Ecto neural progenitor cell (in vitro differentiated cells): Measurements from ENCODE around the gene EFCAB14.
A peak's percentile ranks its signal among the peaks of the same experiment; 100 is the strongest.
"Not testable (repeated sequence)": the region's sequence is repeated elsewhere in the genome, so short reads cannot be mapped to it uniquely, and the experiment has no call there.

ENCODE experiments used
- DNase-seq: peaks from one replicate; pipeline ENCODE4 v3.0.0-alpha.2; 2018; ENCODE audit warnings: low spot score

Gene EFCAB14

GRCh38 chr1:46684670-46685069 lies 34.2 kb downstream of the EFCAB14 start:
- DNase-seq = no peak

GRCh38 chr1:46682064-46682463 lies 36.9 kb downstream of the EFCAB14 start:
- no peak for DNase-seq

GRCh38 chr1:46681333-46682034 lies 37.4 kb downstream of the EFCAB14 start:
- no peak for DNase-seq

- DNase-seq = no peak
Measured at GRCh38 chr1:46679789-46680573, 38.9 kb downstream of the EFCAB14 start.

GRCh38 chr1:46677339-46677738 lies 41.6 kb downstream of the EFCAB14 start:
- no peak for DNase-seq

- DNase-seq = no peak
Measured at GRCh38 chr1:46676531-46676930, 42.4 kb downstream of the EFCAB14 start.

GRCh38 chr1:46675549-46676314 lies 43.2 kb downstream of the EFCAB14 start:
- DNase-seq = no peak

- DNase-seq = no peak
Measured at GRCh38 chr1:46673749-46674182, 45.1 kb downstream of the EFCAB14 start.

- DNase-seq = no peak
Measured at GRCh38 chr1:46672696-46673095, 46.2 kb downstream of the EFCAB14 start.

- no peak for DNase-seq
Measured at GRCh38 chr1:46671554-46671953, 47.4 kb downstream of the EFCAB14 start, which contains the start of gene TEX38. TEX38 (plus strand) TSS chr1:46671854; CDS start chr1:46671935, 81 bp downstream.

GRCh38 chr1:46670134-46670533 lies 48.8 kb downstream of the EFCAB14 start:
- no peak for DNase-seq

GRCh38 chr1:46667782-46668760 lies 50.8 kb downstream of the EFCAB14 start, which contains the start of gene ATPAF1:
ATPAF1 (minus strand) TSS chr1:46668364; CDS start chr1:46668322, 42 bp downstream.
- peak; percentile 84 for DNase-seq

- DNase-seq = no peak
Measured at GRCh38 chr1:46665983-46666382, 52.9 kb downstream of the EFCAB14 start.

- DNase-seq = not testable (repeated sequence)
Measured at GRCh38 chr1:46662919-46663318, 56.0 kb downstream of the EFCAB14 start.

GRCh38 chr1:46660116-46660515 lies 58.8 kb downstream of the EFCAB14 start:
- not testable (repeated sequence) for DNase-seq

GRCh38 chr1:46659307-46659870 lies 59.5 kb downstream of the EFCAB14 start:
- DNase-seq = no peak

- DNase-seq = no peak
Measured at GRCh38 chr1:46657775-46658174, 61.1 kb downstream of the EFCAB14 start.

- DNase-seq = no peak
Measured at GRCh38 chr1:46656643-46657042, 62.3 kb downstream of the EFCAB14 start.

- DNase-seq = no peak
Measured at GRCh38 chr1:46655848-46656247, 63.1 kb downstream of the EFCAB14 start.

GRCh38 chr1:46654698-46655097 lies 64.2 kb downstream of the EFCAB14 start:
- not testable (repeated sequence) for DNase-seq

GRCh38 chr1:46654012-46654411 lies 64.9 kb downstream of the EFCAB14 start:
- no peak for DNase-seq
